RPMI8226 (cell line): Measurements from ENCODE around the gene MSI2.

Experiments
- DNase-seq: peaks from one replicate; pipeline ENCODE4 v3.0.0-alpha.2; 2015

The MSI2 gene

GRCh38 chr17:57631871-57632270, 375.5 kb downstream of the MSI2 start:
- no peak for DNase-seq

GRCh38 chr17:57632294-57632693, 376.0 kb downstream of the MSI2 start:
- no peak for DNase-seq

GRCh38 chr17:57633236-57633635, 376.9 kb downstream of the MSI2 start:
- no peak for DNase-seq

- no peak for DNase-seq
These were observed 378.6 kb downstream of the MSI2 start for GRCh38 chr17:57634713-57635465.

GRCh38 chr17:57636274-57636673, 380.0 kb downstream of the MSI2 start:
- DNase-seq, result no peak

- DNase-seq, result no peak
These were observed 380.8 kb downstream of the MSI2 start for GRCh38 chr17:57636985-57637665.

GRCh38 chr17:57637666-57638010, 381.3 kb downstream of the MSI2 start:
- no peak for DNase-seq

GRCh38 chr17:57638284-57638683, 382.0 kb downstream of the MSI2 start:
- no peak for DNase-seq

- no peak for DNase-seq
These were observed 383.1 kb downstream of the MSI2 start for GRCh38 chr17:57639381-57639780.

GRCh38 chr17:57640079-57640478, 383.8 kb downstream of the MSI2 start:
- DNase-seq, result no peak

- DNase-seq, result no peak
These were observed 385.4 kb downstream of the MSI2 start for GRCh38 chr17:57641761-57642160.

- no peak for DNase-seq
These were observed 386.7 kb downstream of the MSI2 start for GRCh38 chr17:57643062-57643461.

GRCh38 chr17:57644326-57644725, 388.0 kb downstream of the MSI2 start:
- no peak for DNase-seq

- no peak for DNase-seq
These were observed 389.8 kb downstream of the MSI2 start for GRCh38 chr17:57645950-57646665.

GRCh38 chr17:57648720-57649119, 392.4 kb downstream of the MSI2 start:
- no peak for DNase-seq

- DNase-seq, result no peak
These were observed 392.9 kb downstream of the MSI2 start for GRCh38 chr17:57649191-57649590.

GRCh38 chr17:57649731-57650484, 393.6 kb downstream of the MSI2 start:
- DNase-seq, result no peak

- DNase-seq, result no peak
These were observed 394.2 kb downstream of the MSI2 start for GRCh38 chr17:57650548-57650947.

GRCh38 chr17:57651451-57651850, 395.1 kb downstream of the MSI2 start:
- DNase-seq, result no peak

GRCh38 chr17:57651996-57652395, 395.7 kb downstream of the MSI2 start:
- no peak for DNase-seq

- no peak for DNase-seq
These were observed 396.5 kb downstream of the MSI2 start for GRCh38 chr17:57652811-57653210.

GRCh38 chr17:57653279-57653678, 397.0 kb downstream of the MSI2 start:
- DNase-seq, result no peak

GRCh38 chr17:57654040-57654775, 397.9 kb downstream of the MSI2 start:
- no peak for DNase-seq
